ENCODE results near the gene SLC6A18.
"Not testable (repeated sequence)": the region's sequence is repeated elsewhere in the genome, so short reads cannot be mapped to it uniquely, and the experiment has no call there.

The SLC6A18 gene

GRCh38 chr5:1217596-1218206, 7.5 kb upstream of the SLC6A18 start:
- no peak for DNase-seq

- DNase-seq = no peak
Observed at GRCh38 chr5:1218351-1219080, 6.7 kb upstream of the SLC6A18 start.

GRCh38 chr5:1219098-1219767, 5.9 kb upstream of the SLC6A18 start:
- DNase-seq = no peak

GRCh38 chr5:1219768-1220100, 5.4 kb upstream of the SLC6A18 start:
- no peak for DNase-seq

- no peak for DNase-seq
Observed at GRCh38 chr5:1220351-1220750, 4.8 kb upstream of the SLC6A18 start.

- DNase-seq = no peak
Observed at GRCh38 chr5:1220831-1221230, 4.3 kb upstream of the SLC6A18 start.

GRCh38 chr5:1221721-1222120, 3.5 kb upstream of the SLC6A18 start:
- DNase-seq = no peak

- DNase-seq = no peak
Observed at GRCh38 chr5:1222147-1222546, 3.0 kb upstream of the SLC6A18 start.

GRCh38 chr5:1222621-1223277, 2.4 kb upstream of the SLC6A18 start:
- DNase-seq = no peak

- DNase-seq = no peak
Observed at GRCh38 chr5:1223278-1223670, 1.9 kb upstream of the SLC6A18 start.

- no peak for DNase-seq
Observed at GRCh38 chr5:1224631-1225030, 550 bp upstream of the SLC6A18 start.

GRCh38 chr5:1226231-1226630, 1.1 kb downstream of the SLC6A18 start:
- DNase-seq = no peak

GRCh38 chr5:1226839-1227581, 1.8 kb downstream of the SLC6A18 start:
- DNase-seq = no peak

- DNase-seq = no peak
Observed at GRCh38 chr5:1227667-1228066, 2.5 kb downstream of the SLC6A18 start.

GRCh38 chr5:1228120-1228519, 2.9 kb downstream of the SLC6A18 start:
- no peak for DNase-seq

- not testable (repeated sequence) for DNase-seq
Observed at GRCh38 chr5:1229023-1229422, 3.8 kb downstream of the SLC6A18 start.

- DNase-seq = no peak
Observed at GRCh38 chr5:1229822-1230221, 4.6 kb downstream of the SLC6A18 start.

- no peak for DNase-seq
Observed at GRCh38 chr5:1230551-1230950, 5.4 kb downstream of the SLC6A18 start.

- no peak for DNase-seq
Observed at GRCh38 chr5:1231354-1231905, 6.2 kb downstream of the SLC6A18 start.

- DNase-seq = no peak
Observed at GRCh38 chr5:1232780-1233179, 7.6 kb downstream of the SLC6A18 start.

GRCh38 chr5:1235379-1235778, 10.2 kb downstream of the SLC6A18 start:
- DNase-seq = no peak

- no peak for DNase-seq
Observed at GRCh38 chr5:1235838-1236237, 10.7 kb downstream of the SLC6A18 start.

Data from activated CD8-positive, alpha-beta memory T cell treated with anti-CD3 and anti-CD28 coated beads, Interleukin-2, amount 50 U/mL, for 48 hours (primary cell).